NCI-H2107 treated with DMSO at 0.1 percent for 48 hours (cell line): ENCODE results near the gene KIAA0319L.
A peak's percentile ranks its signal among the peaks of the same experiment; 100 is the strongest.
"Not testable (repeated sequence)": the region's sequence is repeated elsewhere in the genome, so short reads cannot be mapped to it uniquely, and the experiment has no call there.

ENCODE experiments used
- DNase-seq: peaks from one replicate; lab custom pipeline; 2025; ENCODE audit not compliant: unreplicated experiment; lab: John Stamatoyannopoulos, UW

KIAA0319L gene

DNA sequence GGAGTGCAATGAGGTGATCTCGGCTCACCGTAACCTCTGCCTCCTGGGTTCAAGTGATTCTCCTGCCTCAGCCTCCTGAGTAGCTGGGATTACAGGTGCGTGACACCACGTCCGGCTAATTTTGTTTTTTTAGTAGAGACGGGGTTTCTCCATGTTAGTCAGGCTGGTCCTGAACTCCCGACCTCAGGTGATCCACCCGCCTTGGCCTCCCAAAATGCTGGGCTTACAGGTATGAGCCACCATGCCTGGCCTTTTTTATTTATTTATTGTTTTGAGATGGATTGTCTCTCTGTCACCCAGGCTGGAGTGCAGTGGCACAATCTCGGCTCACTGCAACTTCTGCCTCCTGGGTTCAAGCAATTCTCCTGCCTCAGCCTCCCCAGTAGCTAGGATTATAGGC, 24.4 kb upstream of the KIAA0319L start:
- DNase-seq = not testable (repeated sequence)

DNA sequence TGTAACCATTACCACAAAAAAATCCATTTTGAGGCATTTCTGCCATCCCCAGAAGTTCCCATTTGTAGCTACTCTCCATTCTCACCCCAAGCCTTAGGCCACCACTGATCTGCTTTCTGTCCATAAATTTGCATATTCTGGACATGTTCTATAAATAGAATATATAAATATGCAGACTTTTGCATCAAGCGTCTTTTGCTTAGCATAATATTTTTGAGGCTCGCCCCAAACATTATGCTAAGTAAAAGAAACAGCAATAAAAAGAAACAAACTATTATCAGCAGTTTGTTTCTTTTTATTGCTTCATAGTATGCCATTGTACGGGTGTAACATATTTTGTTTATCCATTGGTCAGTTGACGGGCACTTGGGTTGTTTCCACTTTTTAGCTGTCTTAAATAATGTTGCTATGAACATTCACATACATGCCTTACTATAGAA, 23.8 kb upstream of the KIAA0319L start:
- DNase-seq = no peak

DNA sequence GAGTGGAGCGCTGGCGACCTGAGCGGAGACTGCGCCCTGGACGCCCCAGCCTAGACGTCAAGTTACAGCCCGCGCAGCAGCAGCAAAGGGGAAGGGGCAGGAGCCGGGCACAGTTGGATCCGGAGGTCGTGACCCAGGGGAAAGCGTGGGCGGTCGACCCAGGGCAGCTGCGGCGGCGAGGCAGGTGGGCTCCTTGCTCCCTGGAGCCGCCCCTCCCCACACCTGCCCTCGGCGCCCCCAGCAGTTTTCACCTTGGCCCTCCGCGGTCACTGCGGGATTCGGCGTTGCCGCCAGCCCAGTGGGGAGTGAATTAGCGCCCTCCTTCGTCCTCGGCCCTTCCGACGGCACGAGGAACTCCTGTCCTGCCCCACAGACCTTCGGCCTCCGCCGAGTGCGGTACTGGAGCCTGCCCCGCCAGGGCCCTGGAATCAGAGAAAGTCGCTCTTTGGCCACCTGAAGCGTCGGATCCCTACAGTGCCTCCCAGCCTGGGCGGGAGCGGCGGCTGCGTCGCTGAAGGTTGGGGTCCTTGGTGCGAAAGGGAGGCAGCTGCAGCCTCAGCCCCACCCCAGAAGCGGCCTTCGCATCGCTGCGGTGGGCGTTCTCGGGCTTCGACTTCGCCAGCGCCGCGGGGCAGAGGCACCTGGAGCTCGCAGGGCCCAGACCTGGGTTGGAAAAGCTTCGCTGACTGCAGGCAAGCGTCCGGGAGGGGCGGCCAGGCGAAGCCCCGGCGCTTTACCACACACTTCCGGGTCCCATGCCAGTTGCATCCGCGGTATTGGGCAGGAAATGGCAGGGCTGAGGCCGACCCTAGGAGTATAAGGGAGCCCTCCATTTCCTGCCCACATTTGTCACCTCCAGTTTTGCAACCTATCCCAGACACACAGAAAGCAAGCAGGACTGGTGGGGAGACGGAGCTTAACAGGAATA, 20.1 kb upstream of the KIAA0319L start:
- DNase-seq = no peak

DNA sequence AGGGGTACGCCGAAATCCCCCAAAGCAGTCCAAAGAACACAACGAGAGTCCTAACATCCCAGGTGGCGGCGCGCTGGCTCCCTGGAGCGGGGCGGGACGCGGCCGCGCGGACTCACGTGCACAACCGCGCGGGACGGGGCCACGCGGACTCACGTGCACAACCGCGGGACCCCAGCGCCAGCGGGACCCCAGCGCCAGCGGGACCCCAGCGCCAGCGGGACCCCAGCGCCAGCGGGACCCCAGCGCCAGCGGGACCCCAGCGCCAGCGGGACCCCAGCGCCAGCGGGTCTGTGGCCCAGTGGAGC, 19.5 kb upstream of the KIAA0319L start:
- DNase-seq = not testable (repeated sequence)

DNA sequence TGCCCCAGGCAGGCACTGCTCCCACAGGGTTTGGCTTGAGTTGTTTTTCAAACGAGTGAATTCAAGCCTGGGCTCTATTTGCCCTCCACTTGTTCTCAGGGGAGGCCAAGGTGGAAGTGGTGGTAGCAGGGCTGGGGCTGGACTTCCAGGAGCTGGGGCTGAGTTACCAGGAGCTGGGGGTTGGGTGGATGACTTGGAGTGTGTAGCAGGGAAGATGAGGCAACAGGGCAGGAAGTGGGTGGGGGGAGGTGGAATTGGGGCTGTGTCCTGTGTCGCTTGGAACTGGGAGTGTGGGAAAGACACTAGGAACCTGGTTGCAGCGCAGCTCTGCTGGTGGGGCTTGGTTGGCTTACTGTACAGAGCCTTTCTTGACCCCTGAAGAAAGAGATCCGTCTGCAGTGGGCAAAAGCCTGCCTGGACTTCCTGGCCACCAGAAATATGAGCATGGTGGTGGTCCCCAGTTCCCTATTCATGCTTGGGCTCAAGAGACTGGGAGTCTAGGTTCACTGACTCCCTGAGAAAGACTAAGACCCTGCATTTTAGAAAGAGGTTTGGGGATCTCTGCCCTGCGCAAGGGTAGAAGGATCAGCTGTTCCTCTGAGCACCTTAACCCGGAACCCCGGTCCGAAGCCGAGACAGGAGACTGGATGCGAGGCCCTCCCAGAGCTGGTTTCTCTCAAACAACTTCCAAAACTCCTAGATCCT, 19.0 kb upstream of the KIAA0319L start:
- no peak for DNase-seq

DNA sequence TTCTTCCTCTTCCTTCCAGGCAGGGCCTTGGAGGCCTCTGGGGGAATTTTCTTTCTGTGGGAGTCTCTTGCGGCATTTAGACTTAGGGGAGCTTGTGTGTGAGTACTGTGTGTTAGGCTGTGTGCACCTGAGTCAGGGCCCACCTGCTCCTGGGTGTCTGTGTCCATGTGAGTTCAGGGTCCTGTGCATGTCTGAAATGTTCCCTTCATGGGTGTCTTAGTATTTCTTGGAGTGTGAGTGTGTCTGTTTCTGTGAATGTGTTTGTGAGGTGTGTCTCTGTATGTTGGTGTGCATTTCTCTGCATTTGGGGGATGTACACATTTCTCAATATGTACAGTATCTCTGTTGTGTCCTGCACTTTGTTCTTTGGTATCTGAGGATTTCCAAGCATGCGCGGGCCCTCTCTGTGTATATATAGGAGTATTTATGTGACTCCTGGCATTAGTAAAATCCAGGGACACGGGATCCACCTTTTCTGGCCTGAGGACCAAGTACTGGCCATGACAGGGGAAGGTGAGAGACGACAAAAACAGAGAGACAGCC, 18.3 kb upstream of the KIAA0319L start:
- no peak for DNase-seq

DNA sequence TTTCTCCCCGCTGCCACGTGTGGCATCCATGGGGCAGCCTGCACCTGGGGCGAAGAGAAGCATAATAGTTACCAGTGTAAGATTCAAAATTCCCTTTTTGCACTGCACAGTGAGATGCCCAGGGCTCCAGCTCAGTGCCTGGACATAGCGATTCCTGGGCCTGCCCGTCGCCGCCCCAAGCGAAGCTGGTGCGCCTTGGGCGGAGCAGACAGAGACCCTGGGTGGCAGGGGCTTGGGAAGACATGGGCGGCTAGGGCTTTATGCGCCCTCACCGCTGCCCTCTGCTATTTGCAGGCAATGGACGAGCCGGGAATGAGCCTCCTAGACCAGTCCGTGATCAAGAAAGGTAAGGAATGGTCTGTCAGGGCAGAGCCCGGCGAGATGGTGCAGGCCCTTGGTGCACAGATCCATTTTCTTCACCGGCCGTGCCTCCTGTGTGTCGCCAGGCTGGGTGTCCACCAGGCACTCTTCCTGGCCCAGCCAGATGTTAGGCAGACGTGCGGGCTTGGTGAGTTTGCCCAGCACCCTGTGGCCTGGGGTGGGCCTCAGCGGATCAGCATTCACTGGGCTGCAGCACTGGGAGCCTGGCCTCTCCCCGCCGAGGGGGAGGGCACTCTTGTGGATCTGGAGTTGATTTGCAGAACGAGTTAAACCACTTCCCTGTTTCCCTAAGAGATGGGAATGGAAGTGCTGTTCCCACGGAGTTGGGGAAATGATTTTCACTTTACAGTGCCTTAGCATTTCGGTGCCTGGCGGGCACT, 17.6 kb upstream of the KIAA0319L start:
- no peak for DNase-seq

DNA sequence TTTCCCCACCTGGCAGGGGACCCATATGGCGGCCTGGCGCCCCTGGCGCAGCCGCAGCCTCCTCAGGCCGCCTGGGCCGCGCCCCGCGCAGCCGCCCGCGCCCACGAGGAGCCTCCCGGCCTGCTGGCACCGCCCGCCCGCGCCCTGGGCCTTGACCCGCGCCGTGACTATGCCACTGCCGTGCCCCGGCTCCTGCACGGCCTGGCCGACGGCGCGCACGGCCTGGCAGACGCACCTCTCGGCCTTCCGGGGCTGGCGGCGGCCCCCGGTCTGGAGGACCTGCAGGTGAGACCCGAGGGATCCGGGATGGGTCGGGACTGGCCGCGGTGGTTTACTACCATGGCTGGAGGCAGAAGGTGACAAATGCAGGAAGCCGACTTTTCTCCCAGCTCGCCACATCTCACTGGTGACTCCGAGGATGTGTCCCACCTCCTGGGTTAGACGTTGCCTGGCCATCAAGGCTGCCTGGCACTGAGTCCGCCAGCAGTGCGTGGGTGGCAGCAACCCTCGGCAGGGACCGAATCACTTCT, 17.0 kb upstream of the KIAA0319L start:
- no peak for DNase-seq

DNA sequence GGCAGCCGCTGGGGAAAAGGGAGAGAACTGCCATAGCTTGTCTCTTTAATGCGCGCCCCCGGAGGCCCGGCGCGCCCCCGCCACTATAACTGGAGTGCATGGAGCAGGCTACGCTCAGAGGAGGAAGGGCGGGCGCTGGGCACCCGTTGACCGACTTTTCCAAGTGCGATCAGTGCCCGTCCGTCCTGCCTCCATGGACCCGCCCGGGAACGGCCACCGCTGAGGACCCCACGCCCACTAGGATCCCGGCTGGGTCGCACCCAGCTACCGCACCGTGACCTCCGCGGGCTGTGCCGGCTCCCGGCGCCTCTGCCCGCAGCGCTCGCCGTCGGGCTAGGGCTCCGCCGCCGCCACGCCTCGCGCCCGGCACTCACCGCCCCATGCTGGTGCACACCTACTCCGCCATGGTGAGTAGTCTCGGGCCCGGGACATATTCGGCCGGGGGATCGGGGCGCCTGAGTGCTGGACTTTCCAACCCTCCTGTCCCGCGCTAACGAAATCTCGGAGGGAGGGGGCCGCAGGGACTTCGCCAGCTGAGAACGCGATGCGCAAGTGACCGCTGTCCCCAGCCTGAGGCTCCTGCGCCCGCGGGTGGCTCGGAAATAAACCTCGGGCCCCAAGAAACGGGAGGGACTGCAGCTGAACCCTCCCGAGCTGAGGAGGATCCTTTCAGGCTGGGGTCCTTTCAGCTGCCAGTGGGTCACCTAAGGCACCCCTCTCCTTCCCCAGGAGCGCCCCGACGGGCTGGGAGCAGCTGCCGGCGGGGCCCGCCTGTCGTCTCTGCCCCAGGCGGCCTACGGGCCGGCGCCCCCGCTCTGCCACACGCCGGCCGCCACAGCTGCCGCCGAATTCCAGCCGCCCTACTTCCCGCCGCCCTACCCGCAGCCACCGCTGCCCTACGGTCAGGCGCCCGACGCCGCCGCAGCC, 16.3 kb upstream of the KIAA0319L start, which contains the start of gene TFAP2E:
Gene TFAP2E, plus strand, starts transcription at position 117 of the 927 bp plus-strand sequence. Its CDS starts 264 bp downstream, at position 381.
- no peak for DNase-seq

DNA sequence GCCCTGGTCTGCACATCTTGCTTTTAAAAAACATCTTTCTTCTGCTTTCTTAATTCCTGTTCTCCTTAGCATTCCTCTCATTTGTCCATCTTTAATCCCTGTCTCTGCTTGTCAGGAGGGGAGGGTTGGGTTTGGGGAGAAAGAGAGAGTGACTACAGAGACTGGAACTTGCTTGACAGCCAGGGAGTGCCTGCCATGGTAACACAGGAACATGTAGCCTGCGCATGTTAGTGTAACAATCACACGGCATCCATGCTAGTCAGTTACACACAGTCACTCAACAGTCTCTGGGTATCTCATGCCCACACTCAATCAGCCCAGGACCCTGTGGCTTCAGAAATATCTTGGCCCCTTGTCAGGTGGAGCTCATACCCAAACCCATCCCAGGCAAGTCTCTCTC, 15.1 kb upstream of the KIAA0319L start:
- DNase-seq = no peak

DNA sequence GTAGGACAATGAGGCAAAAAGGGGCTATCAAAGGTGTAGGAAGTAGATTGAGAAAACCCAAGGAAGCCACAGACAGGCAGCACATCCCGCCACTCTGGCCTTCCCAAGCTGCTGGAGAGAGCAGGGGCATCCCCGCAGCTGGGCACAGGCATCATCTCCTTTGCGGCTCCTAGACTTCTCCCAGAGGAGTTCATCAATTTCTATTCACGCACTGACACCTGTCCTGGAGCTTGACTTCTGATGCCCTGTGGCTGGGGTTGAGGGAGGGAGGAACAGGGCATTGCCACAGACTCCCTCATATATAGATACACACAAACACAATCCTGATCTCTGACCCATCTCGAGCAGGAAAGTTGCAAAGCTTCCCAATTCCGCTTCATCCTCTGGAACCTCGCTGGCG, 14.1 kb upstream of the KIAA0319L start:
- no peak for DNase-seq

DNA sequence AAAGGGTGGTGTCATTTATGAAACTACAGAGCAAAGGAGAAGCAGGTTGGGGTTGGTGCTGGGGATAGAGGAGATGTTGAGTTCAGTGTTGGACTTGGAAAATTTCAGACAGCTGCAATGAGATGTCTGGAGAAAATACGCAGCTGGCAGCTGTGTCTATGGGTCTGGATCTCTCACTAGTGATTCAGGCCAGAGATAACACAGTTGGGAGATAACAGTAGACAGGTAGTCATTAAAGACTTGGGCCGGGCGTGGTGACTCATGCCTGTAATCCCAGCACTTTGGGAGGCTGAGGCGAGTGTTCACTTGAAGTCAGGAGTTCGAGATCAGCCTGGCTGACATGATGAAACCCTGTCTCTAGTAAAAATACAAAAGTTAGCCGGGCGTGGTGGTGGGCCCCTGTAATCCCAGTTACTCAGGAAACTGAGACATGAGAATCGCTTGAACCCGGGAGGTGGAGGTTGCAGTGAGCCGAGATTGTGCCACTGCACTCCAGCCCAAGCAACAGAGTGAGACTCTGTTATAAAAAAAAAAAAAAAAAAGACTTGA, 13.5 kb upstream of the KIAA0319L start:
- no peak for DNase-seq

DNA sequence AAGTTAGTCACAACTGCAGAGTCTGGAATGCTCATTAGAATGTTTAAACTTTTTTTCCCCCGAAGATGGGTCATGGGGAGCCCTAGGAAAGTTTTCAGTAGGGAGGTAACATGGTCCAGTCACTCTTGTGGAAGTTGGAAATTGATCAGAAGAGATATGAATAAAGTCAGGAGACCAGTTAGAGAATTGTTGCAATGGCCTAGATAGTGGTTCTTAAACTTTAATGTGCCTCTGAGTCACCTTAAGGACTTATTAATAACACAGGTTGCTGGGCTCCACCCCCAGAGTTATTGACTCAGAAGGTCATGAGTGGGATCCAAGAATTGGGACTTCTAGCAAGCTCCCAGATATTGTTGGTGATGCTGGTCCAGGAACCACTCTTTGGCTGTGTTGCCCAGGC, 12.7 kb upstream of the KIAA0319L start:
- DNase-seq = no peak

DNA sequence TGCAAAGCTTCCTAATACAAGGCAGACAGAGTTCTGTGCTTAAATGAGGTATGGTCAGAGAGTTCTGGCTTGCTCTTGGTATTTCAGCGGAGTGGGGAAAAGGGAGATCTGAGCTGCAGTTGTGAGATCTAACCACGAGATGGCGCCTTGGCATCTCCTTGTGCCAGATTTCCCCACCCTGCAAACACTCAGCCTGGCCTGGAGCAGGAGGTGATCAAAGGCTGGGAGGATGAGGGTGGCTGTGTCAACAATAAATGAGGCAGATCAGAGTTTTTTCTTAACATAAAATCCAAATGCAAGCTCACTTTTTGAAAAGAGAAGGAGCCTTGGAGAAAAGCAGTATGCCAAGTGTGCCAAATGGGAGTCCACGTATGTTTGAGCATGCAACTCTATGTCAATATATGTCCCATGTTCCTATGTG, 11.8 kb upstream of the KIAA0319L start:
- DNase-seq = peak; percentile 61

DNA sequence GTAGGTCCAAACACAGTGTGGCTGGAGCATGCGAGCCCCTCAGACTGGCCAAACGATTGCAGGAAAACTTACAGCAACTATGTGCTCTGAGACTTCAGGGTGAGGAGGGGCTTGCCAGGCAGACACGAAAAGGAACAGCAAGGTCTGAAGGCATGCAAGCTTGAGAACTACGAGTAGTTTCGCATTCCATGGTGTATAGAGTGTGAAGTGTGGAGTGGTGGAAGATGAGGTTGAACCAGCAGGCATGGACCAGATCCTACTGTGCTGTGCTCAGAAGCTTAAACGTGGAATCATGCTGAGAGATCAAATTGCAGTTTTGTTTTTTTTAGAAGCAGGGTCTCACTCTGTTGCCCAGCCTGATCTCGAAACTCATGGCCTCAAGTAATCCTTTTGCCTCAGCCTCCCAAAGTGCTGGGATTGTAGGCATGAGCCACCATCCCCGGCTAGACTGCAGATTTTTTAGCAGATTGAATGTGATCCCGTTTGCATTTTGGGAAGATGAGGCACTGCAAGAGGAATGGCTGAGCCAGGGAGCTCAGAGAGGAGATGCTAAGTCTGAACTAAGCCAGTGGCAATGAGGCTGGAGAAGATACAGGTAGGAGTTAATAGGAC, 10.8 kb upstream of the KIAA0319L start:
- no peak for DNase-seq

DNA sequence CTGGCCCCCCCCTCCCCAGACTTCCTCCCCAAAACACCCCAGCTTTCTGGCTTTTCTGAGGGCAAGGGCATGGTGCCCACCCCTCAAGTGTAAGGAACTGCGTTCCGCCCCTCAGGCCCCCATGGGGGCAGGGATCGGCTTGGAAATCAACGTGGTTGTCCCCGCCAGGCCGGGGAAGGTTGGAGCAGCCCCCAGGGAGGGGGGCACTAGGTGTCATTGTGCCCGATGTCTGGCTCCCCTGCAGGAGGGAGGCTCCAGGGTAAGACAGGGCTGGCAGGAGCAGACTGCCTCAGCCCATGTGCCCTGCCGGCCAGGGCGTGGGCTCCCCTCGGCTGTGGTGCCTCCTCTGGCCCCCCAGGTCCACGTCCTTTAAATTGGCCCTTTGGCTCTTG, 8.5 kb upstream of the KIAA0319L start:
- no peak for DNase-seq

DNA sequence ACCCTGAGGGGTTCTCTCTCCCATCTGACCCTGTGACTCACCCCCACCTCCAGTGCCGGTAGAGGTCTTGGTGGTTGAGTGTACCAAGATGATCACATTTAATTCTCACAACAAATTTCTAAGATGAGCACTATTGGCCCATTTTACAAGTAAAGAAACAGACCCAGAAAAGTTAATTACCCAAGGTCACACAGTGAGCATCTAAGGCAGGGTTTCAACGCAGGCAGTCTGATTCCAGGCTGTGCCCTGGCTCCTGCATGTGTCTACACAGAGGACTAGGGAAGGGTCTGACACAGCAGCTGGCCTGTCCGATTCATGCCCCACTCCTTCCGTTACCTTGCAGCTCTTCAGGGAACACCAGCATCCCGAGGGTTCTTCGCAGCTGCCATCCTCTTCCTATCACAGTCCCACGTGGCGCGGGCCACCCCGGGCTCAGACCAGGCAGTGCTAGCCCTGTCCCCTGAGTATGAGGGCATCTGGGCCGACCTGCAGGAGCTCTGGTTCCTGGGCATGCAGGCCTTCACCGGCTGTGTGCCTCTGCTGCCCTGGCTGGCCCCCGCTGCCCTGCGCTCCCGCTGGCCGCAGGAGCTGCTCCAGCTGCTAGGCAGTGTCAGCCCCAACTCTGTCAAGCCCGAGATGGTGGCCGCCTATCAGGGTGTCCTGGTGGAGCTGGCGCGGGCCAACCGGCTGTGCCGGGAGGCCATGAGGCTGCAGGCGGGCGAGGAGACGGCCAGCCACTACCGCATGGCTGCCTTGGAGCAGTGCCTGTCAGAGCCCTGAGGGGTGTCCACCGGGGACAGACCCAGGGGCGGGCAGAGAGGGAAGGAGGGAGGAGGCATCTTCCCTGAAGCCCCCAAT, 7.9 kb upstream of the KIAA0319L start:
- DNase-seq = no peak
